ENCODE measurements around the gene ASZ1.

DNA sequence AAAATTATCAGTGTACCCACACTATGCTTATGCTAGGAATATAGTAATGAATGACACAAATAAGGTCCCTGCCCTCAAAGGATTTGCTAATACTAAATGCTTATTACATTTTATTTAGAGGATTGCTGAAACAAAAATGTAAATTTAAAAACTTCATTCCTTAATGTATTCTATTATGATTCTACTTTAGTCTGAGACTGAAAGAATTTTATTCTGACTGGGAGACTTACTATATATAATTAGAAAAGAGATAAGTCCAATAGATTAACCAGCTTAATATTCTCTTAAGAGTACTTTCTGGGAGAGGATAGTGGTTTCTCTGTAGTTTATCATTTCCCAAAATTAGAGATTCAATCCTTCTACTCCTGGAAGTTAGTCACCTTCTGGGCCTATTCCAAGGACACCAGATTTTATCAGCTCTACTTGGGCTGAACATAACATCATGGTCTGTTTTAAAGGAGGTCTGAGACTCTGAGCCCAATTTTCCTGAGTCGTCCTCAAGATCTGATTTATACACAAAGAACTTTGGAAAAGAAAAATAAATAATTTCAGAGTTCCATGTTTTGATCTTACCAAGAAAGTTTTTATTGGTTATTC lies 41.1 kb downstream of the ASZ1 start:
- TF ChIP-seq, protein P1, sequence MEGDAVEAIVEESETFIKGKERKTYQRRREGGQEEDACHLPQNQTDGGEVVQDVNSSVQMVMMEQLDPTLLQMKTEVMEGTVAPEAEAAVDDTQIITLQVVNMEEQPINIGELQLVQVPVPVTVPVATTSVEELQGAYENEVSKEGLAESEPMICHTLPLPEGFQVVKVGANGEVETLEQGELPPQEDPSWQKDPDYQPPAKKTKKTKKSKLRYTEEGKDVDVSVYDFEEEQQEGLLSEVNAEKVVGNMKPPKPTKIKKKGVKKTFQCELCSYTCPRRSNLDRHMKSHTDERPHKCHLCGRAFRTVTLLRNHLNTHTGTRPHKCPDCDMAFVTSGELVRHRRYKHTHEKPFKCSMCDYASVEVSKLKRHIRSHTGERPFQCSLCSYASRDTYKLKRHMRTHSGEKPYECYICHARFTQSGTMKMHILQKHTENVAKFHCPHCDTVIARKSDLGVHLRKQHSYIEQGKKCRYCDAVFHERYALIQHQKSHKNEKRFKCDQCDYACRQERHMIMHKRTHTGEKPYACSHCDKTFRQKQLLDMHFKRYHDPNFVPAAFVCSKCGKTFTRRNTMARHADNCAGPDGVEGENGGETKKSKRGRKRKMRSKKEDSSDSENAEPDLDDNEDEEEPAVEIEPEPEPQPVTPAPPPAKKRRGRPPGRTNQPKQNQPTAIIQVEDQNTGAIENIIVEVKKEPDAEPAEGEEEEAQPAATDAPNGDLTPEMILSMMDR (IDR thresholded peaks at IDR 0.05; ENCODE audit: insufficient read depth, low read length, poor library complexity, severe bottlenecking), result no peak
- no peak for TF ChIP-seq EZH2phosphoT487 (conservative IDR thresholded peaks at IDR 0.05; ENCODE audit: low read length)
